Neuron (in vitro differentiated cells): Measurements from ENCODE around the gene RAB12.

ENCODE experiments used
- H2AFZ ChIP-seq: one replicate; pipeline ENCODE4 v1.6.1; 2013; ENCODE audit warnings: low read depth, mild to moderate bottlenecking, inconsistent platforms, low read length, moderate library complexity
- H3K27me3 ChIP-seq: one replicate; pipeline ENCODE4 v1.6.1; 2013; ENCODE audit warnings: low read length; ENCODE audit not compliant: insufficient read depth
- H3K36me3 ChIP-seq: one replicate; pipeline ENCODE4 v1.6.1; 2013; ENCODE audit warnings: low read length; ENCODE audit not compliant: insufficient read depth
- H3K4me1 ChIP-seq: one replicate; pipeline ENCODE4 v1.6.1; 2013; ENCODE audit warnings: low read length; ENCODE audit not compliant: insufficient read depth
- H3K4me3 ChIP-seq: 2 replicates; pipeline ENCODE4 v1.5.1; 2013; ENCODE audit warnings: mild to moderate bottlenecking, low read length, moderate library complexity
- H3K9me3 ChIP-seq: one replicate; pipeline ENCODE4 v1.6.1; 2013; ENCODE audit warnings: low read length

RAB12 gene

DNA sequence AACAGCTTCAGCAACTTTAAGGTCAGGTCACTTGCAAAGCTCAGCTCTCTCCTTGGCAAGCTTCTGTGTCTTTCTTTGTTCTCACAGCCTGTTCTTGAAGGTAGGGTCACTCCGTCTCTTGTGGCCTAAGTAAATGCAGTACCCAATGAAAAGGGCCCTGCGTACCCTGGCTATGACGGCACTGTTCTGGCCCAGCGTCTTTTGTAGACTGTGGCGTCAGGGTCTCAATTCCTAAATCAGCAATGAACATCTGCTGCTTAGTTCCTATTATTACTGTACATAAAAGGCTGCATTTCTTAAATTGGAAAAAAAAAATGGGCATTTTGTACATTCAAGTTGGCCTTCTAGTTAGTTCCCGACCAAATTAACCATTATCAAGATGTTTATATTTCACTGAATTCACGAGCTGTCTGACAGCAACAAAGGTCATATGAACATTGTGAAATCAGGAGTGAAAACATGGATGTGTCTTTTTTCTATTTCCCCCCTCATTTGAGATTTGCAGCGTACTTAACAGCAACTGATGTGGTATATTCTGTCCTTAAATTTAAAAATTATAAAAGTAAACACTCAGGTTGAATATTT, 79.1 kb downstream of the RAB12 start:
- Histone ChIP-seq H3K9me3 (no peaks in the 10 kb centered on the region), H3K4me1 (peaks cover 37% of the 10 kb centered on the region), H3K27me3 (no peaks in the 10 kb centered on the region), H3K36me3 (no peaks in the 10 kb centered on the region), H3K4me3 (no peak overlapping the region), H2AFZ (no peak overlapping the region)

DNA sequence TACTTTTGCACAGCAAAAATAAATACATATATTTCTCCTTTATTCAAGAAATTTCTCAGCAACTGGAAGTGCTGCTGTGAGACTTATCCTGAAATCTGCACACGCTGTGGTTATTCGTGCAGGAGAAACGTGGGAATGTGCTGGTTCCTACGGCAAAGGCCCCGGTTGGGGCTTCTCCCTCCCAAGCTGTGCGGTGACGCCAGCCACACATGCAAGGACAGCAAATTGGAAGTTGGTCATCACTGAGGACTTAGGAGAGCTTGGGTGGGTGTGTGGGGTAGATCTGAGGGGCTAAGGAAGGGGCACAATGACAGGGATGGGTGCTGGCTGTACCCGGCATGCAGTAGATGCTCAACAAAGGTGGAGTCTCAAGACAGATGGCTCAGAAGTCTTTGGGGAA, 79.6 kb downstream of the RAB12 start:
- no peaks in the 10 kb centered on the region for H3K27me3 ChIP-seq
- H3K4me3 ChIP-seq = no peak overlapping the region
- peaks cover 37% of the 10 kb centered on the region for H3K4me1 ChIP-seq
- no peaks in the 10 kb centered on the region for H3K36me3 ChIP-seq
- H3K9me3 ChIP-seq = no peaks in the 10 kb centered on the region
- H2AFZ ChIP-seq = no peak overlapping the region
